HEK293T (cell line): ENCODE results near the gene MTCH2.

Experiments used
- ARNT ChIP-seq: fragments of 450-650 bp; IDR thresholded peaks from 2 replicates; pipeline ENCODE4 v1.6.1; 2017; ENCODE audit warnings: mild to moderate bottlenecking
- BHLHE40 ChIP-seq: fragments of 450-650 bp; IDR thresholded peaks from 2 replicates; pipeline ENCODE4 v1.6.1; 2016; ENCODE audit warnings: mild to moderate bottlenecking, moderate library complexity, borderline replicate concordance
- ELF4 ChIP-seq: fragments of 450-650 bp; IDR thresholded peaks from 2 replicates; pipeline ENCODE4 v1.6.1; 2017; ENCODE audit warnings: antibody characterized with exemption
- FOXA1 ChIP-seq: fragments of 450-650 bp; IDR thresholded peaks from 2 replicates; pipeline ENCODE4 v1.6.1; 2016; ENCODE audit warnings: mild to moderate bottlenecking
- FOXK2 ChIP-seq: fragments of 450-650 bp; IDR thresholded peaks from 2 replicates; pipeline ENCODE4 v1.6.1; 2016; ENCODE audit warnings: mild to moderate bottlenecking
- FOXM1 ChIP-seq: fragments of 450-650 bp; IDR thresholded peaks from 2 replicates; pipeline ENCODE4 v1.6.1; 2017; ENCODE audit warnings: mild to moderate bottlenecking, borderline replicate concordance
- HDGF ChIP-seq: fragments of 450-650 bp; IDR thresholded peaks from 2 replicates; pipeline ENCODE4 v1.6.1; 2017; ENCODE audit warnings: antibody characterized with exemption, borderline replicate concordance
- L3MBTL2 ChIP-seq: fragments of 450-650 bp; conservative IDR thresholded peaks from 2 replicates; pipeline ENCODE4 v1.6.1; 2016; ENCODE audit warnings: mild to moderate bottlenecking
- LEF1 ChIP-seq: fragments of 450-650 bp; IDR thresholded peaks from 2 replicates; pipeline ENCODE4 v1.6.1; 2017; ENCODE audit warnings: mild to moderate bottlenecking, borderline replicate concordance
- SP1 ChIP-seq: fragments of 450-650 bp; IDR thresholded peaks from 2 replicates; pipeline ENCODE4 v1.6.1; 2017
- SUZ12 ChIP-seq: fragments of 450-650 bp; IDR thresholded peaks from 2 replicates; pipeline ENCODE4 v1.6.1; 2016; ENCODE audit warnings: mild to moderate bottlenecking
- ZNF384 ChIP-seq: fragments of 450-650 bp; IDR thresholded peaks from 2 replicates; pipeline ENCODE4 v1.6.1; 2016

GRCh38 chr11:47667135-47667534 is 24.8 kb upstream of the MTCH2 start:
- no peak for TF ChIP-seq ARNT
- no peak for TF ChIP-seq L3MBTL2
- no peak for TF ChIP-seq SUZ12
- TF ChIP-seq ELF4, result no peak
- no peak for TF ChIP-seq BHLHE40
- no peak for TF ChIP-seq FOXM1
- TF ChIP-seq HDGF, result no peak
- TF ChIP-seq SP1, result no peak
- no peak for TF ChIP-seq ZNF384
- no peak for TF ChIP-seq FOXK2
- TF ChIP-seq LEF1, result no peak
- no peak for TF ChIP-seq FOXA1
